Lung (tissue), 12 donors: ENCODE results near the gene NDUFV1. TPM values are rescaled to one million over a fixed set of nuclear protein-coding genes. Genes with fewer than 3 reads are reported as not detected.

Experiments
- ATAC-seq: fragments of 200-7000 bp; cut with Tn5 transposase; one replicate; pipeline ENCODE4 v1.9.1; 2020; ENCODE audit warnings: moderate number of reproducible peaks; ENCODE audit not compliant: insufficient read depth, low FRiP score
- DNase-seq, 3 donors: peaks; one replicate each; pipeline ENCODE4 v3.0.0-alpha.2; 2013 to 2017
- H3K27ac ChIP-seq, 2 donors: one replicate each; pipeline ENCODE4 v1.5.1; 2013; ENCODE audit warnings: mild to moderate bottlenecking in 2 of 2, moderate library complexity in 2 of 2, control low read depth in 1 of 2, inconsistent platforms in 1 of 2, low read depth in 1 of 2, low read length in 1 of 2
- H3K27me3 ChIP-seq, 3 donors: one replicate each; pipeline ENCODE4 v1.5.1; 2013; ENCODE audit warnings: low read length in 2 of 3; ENCODE audit not compliant: control insufficient read depth in 3 of 3, insufficient read depth in 3 of 3
- H3K36me3 ChIP-seq, 4 donors: one replicate each; pipeline ENCODE4 v1.5.1; 2013; ENCODE audit warnings: low read length in 4 of 4, mild to moderate bottlenecking in 1 of 4, moderate library complexity in 1 of 4; ENCODE audit not compliant: control insufficient read depth in 4 of 4, insufficient read depth in 4 of 4
- H3K4me1 ChIP-seq, 5 donors: one replicate each; pipeline ENCODE4 v1.5.1; 2013; ENCODE audit warnings: low read length in 5 of 5, mild to moderate bottlenecking in 2 of 5, moderate library complexity in 1 of 5; ENCODE audit not compliant: control insufficient read depth in 5 of 5, insufficient read depth in 5 of 5
- H3K4me3 ChIP-seq: one replicate; pipeline ENCODE4 v1.5.1; 2013; ENCODE audit warnings: mild to moderate bottlenecking, control low read depth, moderate library complexity
- H3K9ac ChIP-seq, 2 donors: one replicate each; pipeline ENCODE4 v1.5.1; 2013; ENCODE audit warnings: low read length in 2 of 2, control low read depth in 1 of 2; ENCODE audit not compliant: insufficient read depth in 1 of 2
- H3K9me3 ChIP-seq, 4 donors: one replicate each; pipeline ENCODE4 v1.5.1; 2013; ENCODE audit warnings: low read length in 3 of 4, mild to moderate bottlenecking in 1 of 4, moderate library complexity in 1 of 4; ENCODE audit not compliant: control insufficient read depth in 4 of 4, insufficient read depth in 3 of 4
- WGBS, 2 donors: extraction: QIAGEN DNeasy Blood & Tissue Kit; methylation state at CpG; one replicate each; pipeline ENCODE4 v1.1.7; 2013; 5-methylcytosine and 5-hydroxymethylcytosine counted together
- polyA plus RNA-seq, 2 donors: library from polyadenylated mRNA; stranded (reverse); fragments of 200-250 nt; gene quantifications; one replicate each; pipeline ENCODE4 v1.2.1, GENCODE V29; 2013
- total RNA-seq, 2 donors: library from RNA; depleted of rRNA in 1 of 2; stranded (reverse); fragments of >200 nt in 1 of 2; gene quantifications; one replicate each; pipeline ENCODE4 v1.2.1, GENCODE V29; 2014 to 2021
- TF ChIP-seq, protein P1 (sequence below): IDR thresholded peaks from 2 replicates; pipeline ENCODE4 v1.5.1; 2012; ENCODE audit warnings: mild to moderate bottlenecking; ENCODE audit errors: control extremely low read depth, extremely low read depth
- donor health status: control.
- donor health status: control.
- donor health status: Bipolar disorder and iron deficiency.
- donor health status: healthy.
- donor health status: DM: yes; HTN: yes; CAD: no.

The NDUFV1 gene
- total and polyA plus RNA-seq, 4 donors: 113 to 191 (median 140) TPM

DNA sequence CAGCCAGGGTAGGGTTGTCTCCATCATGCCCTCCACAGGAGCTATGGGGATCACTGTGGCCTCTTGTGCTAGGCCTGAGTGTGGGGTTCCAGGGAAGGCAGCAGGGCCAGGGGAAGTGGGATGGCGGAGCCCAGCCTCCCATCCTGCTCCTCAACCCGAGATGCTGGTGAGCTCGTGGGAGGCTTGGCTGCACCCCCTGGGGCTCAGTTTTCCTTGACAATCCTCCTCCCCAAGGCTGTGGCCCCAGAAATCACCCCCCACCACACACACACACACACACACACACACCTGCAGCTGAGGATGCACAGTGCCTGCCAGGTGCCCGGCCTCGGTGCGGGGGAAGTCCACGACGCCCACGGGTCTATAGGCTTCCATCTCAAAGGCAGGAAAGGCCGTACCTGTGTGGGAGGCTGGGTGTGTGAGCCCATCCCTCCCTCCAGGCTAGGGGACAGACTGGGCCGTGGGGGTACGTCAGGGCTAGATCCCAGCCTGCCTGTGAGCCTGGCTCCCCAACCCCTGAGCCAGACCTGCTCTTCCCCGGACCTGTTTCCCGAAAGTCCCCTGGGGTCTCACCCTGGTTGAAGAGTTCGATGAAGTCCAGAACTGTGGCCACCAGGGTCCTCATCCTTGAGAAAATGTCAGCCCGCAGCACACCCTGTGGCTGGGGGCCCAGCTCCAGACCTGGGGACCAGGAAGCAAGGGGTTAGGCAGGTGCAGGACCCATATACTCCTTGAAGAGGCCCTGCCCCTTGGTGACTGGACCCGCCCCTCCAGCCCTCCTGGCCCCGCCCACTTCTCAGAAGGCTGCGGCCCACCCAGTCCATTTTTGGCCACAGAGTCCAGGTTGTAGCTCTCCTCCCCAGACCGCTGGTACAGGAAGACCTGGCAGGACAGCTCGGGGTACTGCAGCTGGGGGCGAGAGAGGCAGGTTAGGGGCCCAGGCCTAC, 38.0 kb downstream of the NDUFV1 start:
- Histone ChIP-seq H3K27me3 (peaks cover 0 to 4% (median 0%) of the 10 kb centered on the region in 3 donors), H3K9me3 (peaks cover 0 to 6% (median 0%) of the 10 kb centered on the region in 4 donors), H3K4me3 (no peak overlapping the region), H3K36me3 (no peaks in the 10 kb centered on the region), H3K4me1 (peaks cover 0 to 4% (median 0%) of the 10 kb centered on the region in 5 donors), H3K9ac (no peak overlapping the region), H3K27ac (no peak overlapping the region)
- DNase-seq: no peak
- TF ChIP-seq, protein P1, sequence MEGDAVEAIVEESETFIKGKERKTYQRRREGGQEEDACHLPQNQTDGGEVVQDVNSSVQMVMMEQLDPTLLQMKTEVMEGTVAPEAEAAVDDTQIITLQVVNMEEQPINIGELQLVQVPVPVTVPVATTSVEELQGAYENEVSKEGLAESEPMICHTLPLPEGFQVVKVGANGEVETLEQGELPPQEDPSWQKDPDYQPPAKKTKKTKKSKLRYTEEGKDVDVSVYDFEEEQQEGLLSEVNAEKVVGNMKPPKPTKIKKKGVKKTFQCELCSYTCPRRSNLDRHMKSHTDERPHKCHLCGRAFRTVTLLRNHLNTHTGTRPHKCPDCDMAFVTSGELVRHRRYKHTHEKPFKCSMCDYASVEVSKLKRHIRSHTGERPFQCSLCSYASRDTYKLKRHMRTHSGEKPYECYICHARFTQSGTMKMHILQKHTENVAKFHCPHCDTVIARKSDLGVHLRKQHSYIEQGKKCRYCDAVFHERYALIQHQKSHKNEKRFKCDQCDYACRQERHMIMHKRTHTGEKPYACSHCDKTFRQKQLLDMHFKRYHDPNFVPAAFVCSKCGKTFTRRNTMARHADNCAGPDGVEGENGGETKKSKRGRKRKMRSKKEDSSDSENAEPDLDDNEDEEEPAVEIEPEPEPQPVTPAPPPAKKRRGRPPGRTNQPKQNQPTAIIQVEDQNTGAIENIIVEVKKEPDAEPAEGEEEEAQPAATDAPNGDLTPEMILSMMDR: no peak
- no peak for ATAC-seq
- 90 to 95% methylated on average over 21 to 22 of the region's 22 CpGs for WGBS, 2 donors

DNA sequence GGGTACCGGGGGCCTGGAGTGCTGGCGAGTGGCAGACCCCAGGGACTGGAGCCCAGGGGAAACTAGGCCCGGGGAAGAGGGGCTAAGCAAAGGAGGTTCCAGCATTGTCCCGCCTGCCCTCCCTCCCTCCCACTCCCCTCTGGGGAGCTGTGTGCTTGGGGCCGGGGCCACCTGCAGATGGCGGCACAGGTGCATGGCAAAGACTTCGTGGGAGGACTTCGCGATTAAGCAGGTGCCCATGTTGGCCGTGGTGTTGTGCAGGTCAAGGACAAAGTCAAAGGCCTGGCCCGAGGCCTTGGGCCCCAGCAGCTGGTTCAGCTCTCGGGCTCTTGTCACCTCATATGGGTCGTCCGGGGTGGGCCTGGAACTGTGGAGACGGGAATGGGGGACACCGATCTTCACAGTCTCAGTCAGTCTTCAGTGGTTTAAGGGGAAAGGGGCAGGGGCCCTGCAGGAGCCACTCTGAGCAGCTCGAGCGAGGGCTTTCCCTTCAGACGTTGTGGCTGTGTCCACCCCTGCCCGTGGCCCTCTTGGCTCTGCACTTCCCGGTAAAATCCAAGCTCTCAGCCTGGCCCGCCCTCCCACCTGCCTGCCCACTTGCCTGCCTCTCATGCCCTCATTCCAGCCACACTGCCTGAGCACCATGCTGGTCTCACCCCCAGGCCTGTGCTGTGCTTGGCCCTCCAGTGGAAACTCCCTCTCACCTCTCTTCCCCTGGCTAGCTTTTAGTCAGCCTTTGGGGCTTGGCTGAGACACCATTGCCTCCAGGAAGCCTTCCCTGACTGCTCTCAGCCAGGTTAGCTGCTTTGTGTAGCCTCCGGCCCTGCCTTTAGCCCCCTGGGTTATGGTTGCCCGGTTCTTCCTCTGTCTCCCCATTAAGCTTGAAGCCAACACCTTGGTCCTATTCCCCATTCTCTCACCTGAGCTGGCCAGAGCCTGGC, 39.1 kb downstream of the NDUFV1 start:
- peaks cover 0 to 7% (median 0%) of the 10 kb centered on the region in 4 donors for H3K9me3 ChIP-seq
- H3K4me1 ChIP-seq: peaks cover 0 to 4% (median 0%) of the 10 kb centered on the region in 5 donors
- H3K9ac ChIP-seq: no peak overlapping the region
- H3K4me3 ChIP-seq: no peak overlapping the region
- no peak overlapping the region for H3K27ac ChIP-seq
- TF ChIP-seq, protein P1: no peak
- WGBS, 2 donors: 80 to 86% methylated on average over 24 of the region's 24 CpGs
- ATAC-seq (no peak), DNase-seq (no peak)
- no peaks in the 10 kb centered on the region for H3K36me3 ChIP-seq
- H3K27me3 ChIP-seq: peaks cover 0 to 4% (median 0%) of the 10 kb centered on the region in 3 donors

DNA sequence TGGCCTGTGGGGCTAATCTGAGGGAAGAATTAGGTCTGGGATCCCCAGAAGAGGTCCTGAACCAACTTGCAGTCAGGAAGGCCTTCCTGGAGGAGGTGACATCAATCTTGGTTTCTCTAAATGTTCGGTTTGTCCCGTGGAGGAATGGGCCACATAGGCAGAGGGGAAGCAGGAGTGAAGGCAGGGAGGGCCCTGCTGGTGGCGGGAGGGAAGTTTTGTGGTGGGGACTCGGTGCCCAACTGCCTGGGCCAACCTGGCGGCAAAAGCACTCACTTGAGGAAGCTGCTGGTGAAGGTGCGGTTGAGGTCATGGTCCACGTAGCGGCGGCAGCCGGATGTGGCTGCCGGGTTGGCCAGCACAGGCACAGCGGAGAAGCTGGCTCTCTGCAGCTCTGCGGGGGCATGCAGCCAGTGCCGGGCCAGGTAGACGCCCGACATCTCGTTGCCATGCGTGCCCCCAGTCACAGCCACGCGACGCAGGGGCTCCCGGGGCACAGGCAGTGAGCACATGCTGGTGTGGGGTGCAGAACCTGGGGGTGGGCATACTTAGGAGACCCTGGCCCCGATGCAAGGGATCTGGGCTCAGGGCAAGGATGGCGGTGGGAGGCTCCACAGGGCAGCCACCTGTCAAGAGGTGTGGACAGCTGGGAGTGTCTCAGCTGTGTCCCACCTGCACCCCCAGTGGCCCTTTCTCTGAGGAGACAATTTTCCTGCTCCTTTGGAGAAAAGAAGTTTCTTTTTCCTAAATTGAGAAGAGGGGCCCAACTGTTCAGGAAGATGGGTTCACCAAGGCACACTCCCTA, 40.0 kb downstream of the NDUFV1 start:
- ATAC-seq: no peak
- 23 to 59% methylated on average over 24 of the region's 24 CpGs for WGBS, 2 donors
- DNase-seq: no peak
- TF ChIP-seq, protein P1: no peak
- Histone ChIP-seq H3K9me3 (peaks cover 0 to 7% (median 0%) of the 10 kb centered on the region in 4 donors), H3K27ac (no peak overlapping the region), H3K4me1 (peaks cover 0 to 4% (median 0%) of the 10 kb centered on the region in 5 donors), H3K27me3 (peaks cover 0 to 4% (median 0%) of the 10 kb centered on the region in 3 donors), H3K36me3 (no peaks in the 10 kb centered on the region), H3K9ac (no peak overlapping the region), H3K4me3 (no peak overlapping the region)
